GM12878 (cell line): ENCODE data around the gene FEV.

Source experiments
- CHD4 ChIP-seq: fragments of 200-600 bp; sonication (generic); IDR thresholded peaks from 2 replicates; pipeline ENCODE4 v1.6.1; 2016; ENCODE audit warnings: mild to moderate bottlenecking
- HSF1 ChIP-seq: fragments of 150-350 bp; IDR thresholded peaks from 2 replicates; pipeline ENCODE4 v1.6.1; 2014; ENCODE audit warnings: mild to moderate bottlenecking, low read depth, low read length
- ZNF274 ChIP-seq: IDR thresholded peaks from one replicate; pipeline ENCODE4 v1.8.0; 2011; ENCODE audit not compliant: insufficient read length, insufficient read depth

GRCh38 chr2:218956039-218956438 lies 28.9 kb downstream of the FEV start:
- TF ChIP-seq HSF1: no peak
- TF ChIP-seq CHD4: no peak
- TF ChIP-seq ZNF274: no peak
